Measurements from ENCODE around the gene GPR65.
A peak's percentile ranks its signal among the peaks of the same experiment; 100 is the strongest.

GPR65 gene

DNA sequence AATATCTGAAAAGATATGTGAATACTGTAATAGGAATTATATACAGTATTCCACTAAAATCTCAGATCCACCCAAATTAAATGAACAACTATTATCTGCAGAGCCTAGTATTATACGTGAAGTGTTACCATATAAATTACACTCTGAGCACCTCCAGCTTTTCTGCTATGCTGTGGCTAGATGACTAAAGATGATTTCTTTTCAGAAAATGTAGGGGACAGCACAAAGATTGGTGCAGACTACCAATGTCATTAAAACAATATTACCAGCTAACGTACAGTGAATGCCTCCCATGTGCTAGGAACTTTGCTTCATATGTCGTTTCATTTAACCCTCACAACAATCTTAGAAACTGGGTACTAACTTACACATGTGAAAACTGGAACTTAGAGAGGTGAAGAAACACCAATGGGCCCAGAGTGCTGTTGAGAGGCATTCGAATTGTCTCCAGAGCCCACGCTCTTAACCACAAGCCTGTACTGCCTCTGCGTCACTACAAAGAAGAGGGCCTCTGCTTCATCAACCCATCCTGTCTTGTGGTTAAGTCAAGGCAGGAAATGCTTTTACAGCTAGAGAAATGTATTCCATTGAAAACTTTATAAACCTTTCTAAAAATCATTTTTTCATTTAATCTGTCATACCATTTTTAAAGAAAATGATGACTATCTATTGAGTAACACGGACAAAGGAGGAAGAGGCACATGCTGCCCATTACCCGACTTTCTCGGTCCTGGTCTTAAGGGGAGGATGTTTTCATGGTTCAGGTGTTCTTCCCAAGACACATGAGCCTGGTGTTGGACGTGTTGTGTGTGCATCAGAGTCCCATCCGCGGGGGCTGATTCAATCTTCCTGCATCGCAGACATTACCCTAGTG, 1.3 kb downstream of the GPR65 start:
- DNase-seq, result no peak

DNA sequence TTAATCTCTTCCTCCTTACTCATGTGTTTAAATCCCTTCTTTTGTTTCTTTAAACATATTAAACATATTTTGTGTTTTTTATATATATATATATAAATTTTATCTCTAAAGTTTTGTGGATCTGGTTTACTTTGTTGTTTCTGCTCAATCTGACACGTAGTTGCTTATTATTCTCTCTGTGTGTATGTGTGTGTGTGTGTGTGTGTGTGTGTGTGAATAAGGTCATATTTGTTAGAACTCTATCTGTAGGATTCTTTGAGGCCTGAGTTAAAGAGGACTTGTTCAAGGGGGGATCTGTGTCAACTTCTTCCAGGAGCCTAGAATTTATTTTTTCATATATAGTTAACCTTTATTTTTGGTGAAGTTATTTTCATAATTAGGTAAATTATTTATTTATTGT, 2.7 kb downstream of the GPR65 start:
- DNase-seq, result no peak

DNA sequence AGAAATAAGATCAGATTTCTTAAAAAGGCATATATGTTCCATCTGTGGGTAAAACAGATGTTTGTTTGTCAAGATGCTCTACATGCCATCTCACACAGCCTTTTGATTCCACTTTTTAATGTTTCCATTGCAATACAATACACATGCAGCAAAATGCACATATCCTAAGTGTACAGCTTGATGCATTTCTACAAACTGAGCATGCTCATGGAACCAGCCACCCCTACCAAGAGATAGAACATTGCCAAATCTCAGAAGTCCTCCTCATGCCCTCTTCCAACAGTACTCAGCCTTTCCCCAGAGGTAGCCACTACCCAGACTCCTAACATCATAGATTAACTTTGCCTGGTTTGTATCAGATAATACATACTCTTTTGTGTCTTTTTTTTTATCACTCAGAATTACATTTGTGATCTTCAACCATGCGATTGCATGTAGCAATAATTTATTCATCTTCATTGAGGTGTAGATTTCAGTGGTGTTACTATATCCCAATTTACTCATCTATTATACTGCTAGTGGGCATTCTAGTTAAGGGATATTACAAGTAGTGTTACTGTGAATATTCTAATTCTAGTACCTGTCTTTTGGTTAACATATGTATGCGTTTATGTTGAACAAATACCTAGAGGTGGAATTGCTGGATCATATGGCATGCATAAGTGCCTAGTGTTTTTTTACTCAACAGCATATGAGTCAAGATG, 3.3 kb downstream of the GPR65 start:
- DNase-seq, result no peak

DNA sequence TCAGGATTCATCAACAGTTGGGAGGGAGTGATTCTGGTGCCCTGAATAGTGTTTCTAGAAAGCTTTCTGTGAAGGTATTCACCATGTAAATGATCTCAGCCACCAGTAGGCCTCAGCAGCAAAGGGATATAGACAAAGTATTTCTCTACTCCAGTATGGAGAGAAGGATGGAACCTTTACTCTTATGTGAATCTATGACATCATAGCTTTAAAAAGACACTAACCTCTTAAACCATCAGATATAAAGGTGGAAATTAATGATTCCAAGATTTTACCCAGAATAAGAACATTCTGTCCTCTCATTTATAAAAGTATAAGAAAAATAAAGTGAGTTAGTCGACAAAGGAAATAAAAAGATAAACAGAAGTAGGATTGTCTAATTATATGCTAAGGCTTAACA, 4.6 kb downstream of the GPR65 start:
- DNase-seq, result no peak

DNA sequence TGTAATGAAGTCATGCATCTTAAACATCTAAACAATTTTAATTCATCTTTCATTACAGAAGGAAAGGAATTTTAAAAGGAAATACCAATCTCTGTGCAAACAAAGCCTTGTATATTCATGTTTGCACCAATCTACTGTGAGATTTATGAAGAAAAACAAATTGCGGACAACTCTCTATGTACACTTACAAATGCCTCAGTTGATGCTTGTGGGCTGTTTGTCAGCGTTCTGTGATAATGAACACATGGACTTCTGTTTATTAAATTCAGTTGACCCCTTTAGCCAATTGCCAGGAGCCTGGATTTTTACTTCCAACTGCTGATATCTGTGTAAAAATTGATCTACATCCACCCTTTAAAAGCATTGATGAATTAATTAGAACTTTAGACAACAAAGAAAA, 5.4 kb downstream of the GPR65 start:
- no peak for DNase-seq

DNA sequence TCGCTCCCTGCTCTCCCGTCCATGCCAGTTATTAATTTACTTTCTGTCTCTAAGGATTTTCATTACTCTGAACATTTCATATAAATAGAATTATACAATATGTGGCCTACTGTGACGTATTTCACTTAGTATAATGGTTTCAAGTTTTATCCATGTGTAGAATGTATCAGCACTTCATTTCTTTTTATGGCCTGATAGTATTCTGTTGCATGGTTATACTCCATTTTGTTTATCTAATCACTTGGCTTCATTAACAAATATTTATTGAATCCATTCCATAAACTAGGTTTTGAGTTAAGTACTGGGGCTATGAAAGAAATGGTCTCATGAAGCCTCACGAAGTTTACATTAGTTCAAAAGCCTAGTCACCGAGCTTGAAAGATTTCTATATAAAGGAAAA, 7.6 kb downstream of the GPR65 start:
- no peak for DNase-seq

DNA sequence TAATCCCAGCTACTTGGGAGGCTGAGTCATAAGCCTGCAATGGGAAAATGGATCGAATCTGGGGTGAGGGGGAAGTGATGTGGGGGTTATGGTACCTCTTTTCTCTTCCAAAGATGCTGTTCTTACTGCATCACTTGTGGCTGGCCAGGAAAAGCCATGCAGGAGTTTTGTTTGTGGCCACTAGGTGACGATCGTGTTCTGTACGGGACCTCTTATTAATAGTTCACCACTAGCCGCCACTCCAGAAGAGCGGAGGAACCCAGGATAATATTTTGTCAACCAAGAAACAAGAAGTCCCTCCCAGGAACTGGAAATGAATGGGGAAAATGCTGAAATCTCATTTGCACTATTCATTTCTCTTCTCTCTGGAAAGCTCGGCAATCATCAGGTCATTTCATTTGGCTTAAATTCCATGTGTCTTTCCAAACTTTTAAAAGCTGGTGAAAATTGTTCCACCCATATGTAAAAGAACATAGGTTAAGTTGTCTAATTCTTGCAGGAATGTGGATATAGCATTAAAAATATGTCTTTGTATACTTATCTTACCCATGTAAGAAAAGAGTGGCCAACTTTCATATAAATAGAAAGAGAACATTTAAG, 8.9 kb downstream of the GPR65 start:
- DNase-seq, result peak; percentile 83

DNA sequence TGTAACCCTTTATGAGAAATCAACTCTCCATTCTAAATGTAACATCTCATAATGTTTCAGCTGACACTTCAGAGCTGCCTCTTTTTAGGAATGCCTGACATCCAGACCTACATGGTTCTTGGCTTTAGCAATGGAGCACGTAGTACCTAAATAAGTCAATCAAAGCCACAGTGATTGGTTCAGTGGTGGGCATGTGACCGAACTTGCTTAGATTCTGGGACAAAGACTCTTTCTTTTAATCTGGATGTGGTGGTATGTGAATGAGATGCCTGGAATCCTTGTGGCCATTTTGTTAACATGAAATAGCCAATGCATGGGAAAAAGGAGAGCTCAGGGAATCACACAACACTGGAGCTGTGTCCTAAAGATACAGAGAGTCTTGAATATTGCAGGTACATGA, 11.8 kb downstream of the GPR65 start:
- DNase-seq, result no peak

DNA sequence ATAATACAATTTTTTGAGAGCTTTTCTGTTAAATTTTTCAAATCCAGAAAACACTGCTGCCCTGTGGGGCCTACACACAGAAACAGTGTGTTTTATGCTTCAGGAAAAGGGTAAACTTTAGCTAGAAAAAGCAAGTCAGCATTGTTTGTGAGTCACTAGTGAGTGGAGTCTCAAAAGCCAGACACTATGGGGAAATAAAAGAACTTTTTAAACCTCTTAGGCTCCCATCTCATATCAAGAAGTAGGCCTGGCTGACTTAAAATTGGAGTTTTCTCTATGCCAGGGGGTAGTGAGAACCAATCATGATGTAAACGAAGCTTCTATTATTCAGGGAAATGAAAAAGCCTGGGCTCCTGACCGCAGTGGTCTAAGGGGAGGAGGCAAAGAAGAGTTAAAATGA, 12.6 kb downstream of the GPR65 start:
- no peak for DNase-seq

DNA sequence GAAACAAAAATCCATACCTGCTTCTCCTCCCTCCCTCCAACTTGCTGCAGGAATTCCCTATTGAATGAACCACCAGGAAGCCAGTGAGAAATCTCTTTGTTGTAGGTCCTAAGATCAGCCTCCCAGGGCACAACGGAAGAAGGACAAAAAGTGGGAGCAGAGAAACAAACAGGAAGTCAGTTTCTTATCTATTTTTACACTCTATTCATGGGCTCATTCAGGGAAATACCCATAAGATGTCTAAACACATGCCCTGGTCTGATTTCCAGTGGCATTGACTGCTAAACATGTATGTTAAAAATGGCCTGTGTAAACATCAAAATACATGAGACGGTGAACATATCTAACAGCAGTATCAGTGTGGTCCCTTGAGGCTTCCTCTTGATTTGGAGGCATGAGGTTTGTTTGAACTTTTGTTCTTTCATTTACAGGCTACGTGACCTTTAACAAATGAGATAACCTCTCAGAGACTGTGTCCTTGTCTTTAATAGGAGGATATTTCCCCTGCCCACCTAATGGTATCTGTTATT, 18.8 kb downstream of the GPR65 start:
- peak; percentile 23 for DNase-seq

DNA sequence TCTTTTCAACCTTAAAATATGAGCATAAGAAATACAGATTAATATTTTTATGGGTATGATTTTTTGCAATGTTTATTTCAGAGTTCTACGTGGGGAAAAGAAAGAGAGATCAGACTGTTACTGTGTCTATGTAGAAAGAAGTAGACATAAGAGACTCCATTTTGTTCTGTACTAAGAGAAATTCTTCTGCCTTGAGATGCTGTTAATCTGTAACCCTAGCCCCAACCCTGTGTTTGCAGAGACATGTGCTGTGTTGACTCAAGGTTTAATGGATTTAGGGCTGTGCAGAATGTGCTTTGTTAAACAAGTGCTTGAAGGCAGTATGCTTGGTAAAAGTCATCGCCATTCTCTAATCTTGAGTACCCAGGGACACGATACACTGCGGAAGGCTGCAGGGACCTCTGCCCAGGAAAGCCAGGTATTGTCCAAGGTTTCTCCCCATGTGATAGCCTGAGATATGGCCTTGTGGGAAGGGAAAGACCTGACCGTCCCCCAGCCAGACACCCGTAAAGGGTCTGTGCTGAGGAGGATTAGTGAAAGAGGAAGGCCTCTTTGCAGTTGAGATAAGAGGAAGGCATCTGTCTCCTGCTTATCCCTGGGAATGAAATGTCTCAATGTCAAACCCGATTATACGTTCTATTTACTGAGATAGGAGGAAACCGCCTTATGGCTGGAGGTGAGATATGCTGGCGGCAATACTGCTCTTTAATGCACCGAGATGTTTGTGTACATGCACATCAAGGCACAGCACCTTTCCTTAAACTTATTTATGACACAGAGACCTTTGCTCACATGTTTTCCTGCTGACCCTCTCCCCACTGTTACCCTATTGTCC, 19.5 kb downstream of the GPR65 start:
- DNase-seq, result peak; percentile 63

DNA sequence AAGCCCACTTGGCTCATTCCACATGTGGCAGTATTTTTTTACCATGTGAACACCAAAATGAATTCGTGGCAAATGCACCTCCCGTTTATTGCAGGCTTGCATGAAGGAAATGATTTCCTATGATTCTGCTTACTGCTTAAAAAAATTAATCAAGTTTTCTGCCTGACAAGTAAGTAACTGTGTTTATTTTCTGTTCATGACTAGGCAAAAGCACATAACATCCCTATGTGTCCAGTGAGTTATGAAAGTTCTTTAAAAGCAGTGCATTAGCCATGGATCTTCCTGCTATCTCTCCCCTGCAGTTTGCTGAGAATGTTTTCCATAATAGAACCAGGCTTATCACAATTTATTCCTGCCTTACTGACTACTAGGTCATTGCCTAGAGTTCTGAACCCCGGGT, 20.4 kb downstream of the GPR65 start:
- peak; percentile 12 for DNase-seq

DNA sequence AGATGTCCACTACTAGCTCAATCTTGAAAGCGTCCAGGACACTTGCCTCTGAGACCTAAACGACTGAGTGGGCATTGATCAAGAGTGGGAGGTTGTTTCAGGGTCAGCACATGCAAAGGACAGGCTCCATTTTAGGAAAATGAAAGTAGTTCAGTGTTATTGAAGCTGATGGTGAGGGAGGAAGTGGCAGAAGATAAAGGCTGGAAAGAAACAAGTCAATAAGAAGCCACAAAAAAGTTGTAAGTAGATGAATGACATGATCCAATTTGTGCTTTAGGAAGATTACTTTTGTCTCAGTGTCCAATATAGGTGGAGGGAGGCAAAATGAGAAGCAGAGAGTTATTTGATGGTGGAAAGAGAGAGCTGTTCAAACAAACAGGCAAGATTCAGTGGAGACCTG, 22.0 kb downstream of the GPR65 start:
- no peak for DNase-seq

DNA sequence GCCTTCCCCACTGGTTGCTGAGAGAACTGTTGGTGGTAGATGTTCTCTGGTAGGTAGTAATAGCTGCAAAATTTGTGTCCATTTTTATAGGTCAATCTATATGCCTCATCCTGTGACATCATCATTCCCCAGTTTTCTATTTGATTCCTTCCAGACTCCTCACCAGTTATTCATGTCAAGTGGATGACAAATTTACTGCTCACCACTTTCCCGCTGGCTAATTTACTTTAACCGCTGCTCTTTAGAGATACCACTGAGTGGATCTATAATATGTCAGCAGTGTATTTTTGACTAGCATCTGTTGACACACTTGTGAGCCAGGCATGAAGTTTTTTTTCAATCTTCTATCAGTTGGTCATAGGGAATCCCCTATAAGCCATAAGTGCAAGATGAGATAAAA, 24.6 kb downstream of the GPR65 start:
- peak; percentile 50 for DNase-seq

DNA sequence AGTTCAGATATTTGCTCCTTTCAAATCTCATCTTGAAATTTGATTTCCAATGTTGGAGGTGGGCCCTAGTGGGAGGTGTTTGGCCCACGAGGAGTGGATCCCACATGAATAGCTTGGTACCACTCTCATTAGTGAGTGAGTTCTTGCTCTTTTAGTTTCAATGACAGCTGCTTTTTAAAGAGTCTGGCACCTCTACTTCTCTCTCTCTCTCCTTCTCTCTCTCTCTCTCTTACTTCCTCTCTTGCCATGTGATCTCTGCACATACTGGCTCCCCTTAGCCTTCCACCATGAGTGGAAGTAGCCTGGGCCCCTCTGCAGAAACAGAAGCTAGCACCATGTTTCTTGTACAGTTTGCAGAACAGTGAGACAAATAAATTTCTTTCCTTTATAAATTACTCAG, 25.1 kb downstream of the GPR65 start:
- DNase-seq, result no peak

DNA sequence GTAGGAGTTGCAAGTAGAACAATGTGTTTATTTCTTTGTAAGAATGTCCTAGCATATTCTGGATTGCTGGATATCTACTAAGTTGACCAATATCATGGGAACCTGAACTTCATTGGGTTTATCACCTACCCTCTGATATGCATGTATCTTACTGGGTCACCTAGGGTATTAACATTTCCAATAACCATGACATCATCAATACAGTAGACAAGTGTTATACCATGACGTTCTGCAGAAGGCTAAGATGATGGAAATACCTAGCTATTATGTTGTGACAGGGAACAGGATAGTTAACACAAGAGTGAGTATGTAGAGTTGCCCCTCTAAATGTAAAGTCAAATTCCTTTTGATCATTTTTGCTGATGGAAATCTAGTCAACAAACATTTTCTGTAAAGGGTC, 26.0 kb downstream of the GPR65 start:
- no peak for DNase-seq

DNA sequence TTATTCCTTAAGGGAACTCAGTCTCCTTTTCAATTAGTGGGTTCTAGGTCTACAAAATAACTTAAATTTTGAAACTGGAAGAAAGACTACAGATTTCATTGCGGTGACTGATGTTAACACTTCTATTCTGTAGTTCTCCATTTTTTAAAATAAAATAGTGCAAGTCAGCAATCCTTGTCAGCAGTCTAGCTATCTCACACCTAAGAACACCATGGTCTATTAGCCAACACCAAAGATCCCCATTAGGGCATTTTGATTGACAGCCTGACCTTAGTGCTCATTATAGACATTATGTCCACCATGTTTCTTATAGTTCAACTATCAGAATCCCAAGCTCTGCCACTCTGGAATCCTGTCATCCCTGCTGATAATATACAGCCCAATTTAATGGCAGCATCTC, 27.4 kb downstream of the GPR65 start:
- DNase-seq, result no peak

DNA sequence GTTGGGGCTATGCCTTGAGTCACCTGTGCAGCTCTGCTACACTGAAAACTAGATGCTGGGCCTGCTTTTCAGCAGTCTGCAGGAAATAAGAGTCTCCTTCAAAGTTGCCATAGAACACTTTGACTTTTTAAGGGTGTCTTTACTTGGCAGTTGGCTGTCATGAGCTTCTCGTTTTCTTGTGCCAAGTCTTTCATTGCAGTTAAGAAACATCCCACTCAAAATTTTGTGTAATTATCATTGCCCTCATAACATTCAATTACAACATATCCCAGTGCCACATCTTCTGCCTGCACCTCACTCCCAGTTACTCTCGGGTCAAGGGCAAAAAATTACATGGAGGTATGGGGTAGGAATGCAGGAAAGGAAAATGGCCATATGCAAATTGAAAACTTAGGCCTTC, 29.1 kb downstream of the GPR65 start:
- DNase-seq, result no peak

DNA sequence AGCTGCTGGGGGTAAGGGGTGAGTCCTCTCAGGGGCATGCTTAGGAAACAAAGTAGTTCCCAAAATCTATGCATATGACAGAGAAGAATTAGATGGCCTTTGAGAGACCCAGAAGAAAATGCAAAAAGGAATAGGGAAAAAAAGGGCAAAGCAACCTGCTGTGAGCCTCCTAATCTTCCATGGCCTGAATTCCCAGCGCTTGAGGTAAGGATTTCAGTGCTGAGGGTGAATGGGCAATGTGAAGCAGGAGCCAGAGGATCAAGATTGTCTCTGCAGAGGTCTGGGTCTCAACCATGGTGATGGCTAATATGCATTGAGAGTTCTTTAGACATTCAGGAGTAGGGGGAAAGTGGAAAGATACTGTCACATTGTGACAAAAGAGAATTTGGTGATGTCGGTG, 31.5 kb downstream of the GPR65 start:
- no peak for DNase-seq

DNA sequence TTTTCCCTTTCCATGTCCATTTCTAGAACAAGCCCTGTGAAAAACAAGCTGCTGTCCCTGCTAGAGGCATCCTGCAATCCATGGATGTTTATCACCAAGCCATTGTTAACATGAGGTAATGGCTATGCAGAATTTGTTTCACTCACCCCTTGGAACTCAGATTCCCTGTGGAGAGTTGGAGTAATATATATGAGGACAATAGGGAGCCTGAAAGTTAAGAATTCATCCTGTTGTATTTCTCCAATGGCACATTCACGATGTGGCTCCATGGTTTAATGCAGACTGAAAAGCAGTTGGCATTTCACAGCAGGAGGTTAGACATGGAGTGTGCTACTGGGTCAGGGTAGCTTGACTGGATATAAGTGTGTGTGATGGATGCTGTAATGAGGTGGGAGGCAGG, 32.4 kb downstream of the GPR65 start:
- no peak for DNase-seq

DNA sequence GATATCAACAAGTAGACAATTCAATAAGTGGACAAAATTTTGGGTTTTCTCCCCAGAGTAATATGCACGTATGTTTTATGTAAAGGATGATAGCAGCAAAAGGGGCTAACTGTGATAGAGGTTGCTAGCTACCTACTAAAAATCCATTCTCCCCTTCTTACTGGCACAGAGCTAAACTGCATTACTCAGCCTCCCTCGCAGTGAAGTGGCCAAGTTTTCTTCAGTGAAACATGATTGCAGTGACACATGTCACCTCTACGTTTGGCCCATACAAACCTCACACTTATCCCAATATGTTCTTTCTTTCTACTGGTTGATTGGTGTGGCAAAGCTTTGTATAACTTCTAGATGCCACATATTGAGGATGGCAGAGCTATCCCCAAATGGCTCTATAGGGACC, 34.3 kb downstream of the GPR65 start:
- DNase-seq, result no peak

DNA sequence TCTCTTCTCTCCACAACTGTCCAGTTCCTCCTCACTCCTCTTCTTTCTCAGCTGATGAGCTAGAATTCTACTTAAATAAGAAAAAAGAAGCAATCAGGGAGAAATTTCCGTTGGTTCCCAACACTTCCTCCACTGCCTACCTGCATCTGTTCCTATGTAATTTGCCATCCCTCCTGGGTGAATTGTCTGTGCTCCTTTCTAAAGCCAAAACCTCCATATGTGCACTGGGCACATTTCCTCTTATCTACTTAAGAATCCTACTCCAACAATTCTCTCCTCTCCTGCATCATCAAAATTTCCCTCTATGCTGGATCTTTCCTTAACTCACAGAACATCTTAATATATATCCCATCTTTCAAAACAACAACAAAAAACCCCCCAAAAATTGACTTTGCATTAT, 35.2 kb downstream of the GPR65 start:
- DNase-seq, result no peak
